Left cardiac atrium (tissue), 2 donors: Measurements from ENCODE around the gene TSLP. TPM values are rescaled to one million over a fixed set of nuclear protein-coding genes. Genes with fewer than 3 reads are reported as not detected.

Experiments
- total RNA-seq, 2 donors: library from RNA; stranded (reverse); fragmentation: NEBNext Ultra II Directional; extraction: Animal tissue kit (Norgen Biotek cat#: 25700); gene quantifications; one replicate each; pipeline ENCODE4 v1.2.1, GENCODE V29; 2021
- donor health status: DM: no; HTN: yes; CAD: no; lungs with severe emphysema.
- donor health status: DM: yes; HTN: yes; CAD: no.

Gene TSLP
- total RNA-seq, 2 donors from 2014 or later: 1.5 to 2.8 TPM

Other genes with a start within 250 kb of the TSLP start
- gene WDR36, start 20.6 kb downstream of the TSLP start, total RNA-seq: 10 to 100 TPM; 17.6 to 18.0 TPM
- gene CAMK4, start 152.7 kb downstream of the TSLP start, total RNA-seq: under 1 TPM; 0.53 to 0.63 TPM